ENCODE results near the gene MDP1. TPM values are rescaled to one million over a fixed set of nuclear protein-coding genes. Genes with fewer than 3 reads are reported as not detected.

The MDP1 gene
- total and polyA plus RNA-seq, 10 of the 15 experiments (the other 5 are each of a cell fraction or from before 2014, with no cell fraction given), result 10.4 to 45.8 (median 23.5) TPM

DNA sequence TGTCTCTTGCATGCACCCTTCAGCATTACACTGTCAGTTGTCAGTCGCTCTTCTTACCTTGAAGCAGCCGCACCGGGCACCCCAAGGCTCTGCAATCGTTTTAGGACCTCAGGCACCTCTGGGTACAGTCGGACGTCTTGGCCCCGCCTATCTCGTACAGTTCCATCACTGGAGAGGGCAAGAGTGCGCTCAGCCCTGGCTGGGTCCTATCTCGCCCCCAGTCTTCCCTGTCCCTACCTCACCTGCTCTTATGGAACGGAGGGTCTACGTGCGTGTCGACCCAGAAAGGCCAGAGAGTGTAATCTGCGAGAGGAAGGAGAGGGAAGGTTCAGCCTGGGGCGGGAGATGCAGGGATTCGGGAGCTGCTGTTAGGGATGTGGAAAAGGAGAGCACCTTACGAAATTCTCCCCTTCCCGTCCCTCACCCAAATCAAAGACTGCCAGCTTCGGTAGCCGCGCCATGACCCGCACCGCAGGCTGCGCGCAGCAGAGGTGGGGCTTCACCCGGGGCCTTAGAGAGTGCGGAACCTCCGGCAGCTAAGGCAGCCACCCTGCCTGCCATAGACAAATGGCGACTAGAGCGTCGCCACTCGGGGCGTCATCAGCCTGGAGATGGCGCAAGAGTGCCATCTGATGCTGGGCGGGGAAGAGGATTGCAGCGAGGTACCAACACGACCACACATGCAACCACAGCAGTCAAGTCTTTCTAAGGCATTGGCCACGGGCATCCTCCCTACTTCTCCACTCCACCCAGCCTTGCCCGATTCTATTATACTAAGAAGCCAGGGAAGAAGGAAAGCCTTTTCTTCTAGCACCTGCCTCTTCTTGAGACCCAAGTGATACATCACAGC is at the start of gene MDP1 (continued):
- TF ChIP-seq, protein P1, sequence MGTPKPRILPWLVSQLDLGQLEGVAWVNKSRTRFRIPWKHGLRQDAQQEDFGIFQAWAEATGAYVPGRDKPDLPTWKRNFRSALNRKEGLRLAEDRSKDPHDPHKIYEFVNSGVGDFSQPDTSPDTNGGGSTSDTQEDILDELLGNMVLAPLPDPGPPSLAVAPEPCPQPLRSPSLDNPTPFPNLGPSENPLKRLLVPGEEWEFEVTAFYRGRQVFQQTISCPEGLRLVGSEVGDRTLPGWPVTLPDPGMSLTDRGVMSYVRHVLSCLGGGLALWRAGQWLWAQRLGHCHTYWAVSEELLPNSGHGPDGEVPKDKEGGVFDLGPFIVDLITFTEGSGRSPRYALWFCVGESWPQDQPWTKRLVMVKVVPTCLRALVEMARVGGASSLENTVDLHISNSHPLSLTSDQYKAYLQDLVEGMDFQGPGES (IDR thresholded peaks at IDR 0.05), result no peak
- TF ChIP-seq ZBED1 (IDR thresholded peaks at IDR 0.05; ENCODE audit: borderline replicate concordance), result peak; percentile 59; the same call in 1 of the 2 replicates
- TF ChIP-seq NRF1 (conservative IDR thresholded peaks at IDR 0.05; ENCODE audit: low read depth, low read length), result 0 out of 2 replicates have a peak, but pooled peaks have one; percentile 9
- TF ChIP-seq POLR2AphosphoS5 (IDR thresholded peaks at IDR 0.05; ENCODE audit: low read length), result peak; percentile 89
- TF ChIP-seq, protein P2, sequence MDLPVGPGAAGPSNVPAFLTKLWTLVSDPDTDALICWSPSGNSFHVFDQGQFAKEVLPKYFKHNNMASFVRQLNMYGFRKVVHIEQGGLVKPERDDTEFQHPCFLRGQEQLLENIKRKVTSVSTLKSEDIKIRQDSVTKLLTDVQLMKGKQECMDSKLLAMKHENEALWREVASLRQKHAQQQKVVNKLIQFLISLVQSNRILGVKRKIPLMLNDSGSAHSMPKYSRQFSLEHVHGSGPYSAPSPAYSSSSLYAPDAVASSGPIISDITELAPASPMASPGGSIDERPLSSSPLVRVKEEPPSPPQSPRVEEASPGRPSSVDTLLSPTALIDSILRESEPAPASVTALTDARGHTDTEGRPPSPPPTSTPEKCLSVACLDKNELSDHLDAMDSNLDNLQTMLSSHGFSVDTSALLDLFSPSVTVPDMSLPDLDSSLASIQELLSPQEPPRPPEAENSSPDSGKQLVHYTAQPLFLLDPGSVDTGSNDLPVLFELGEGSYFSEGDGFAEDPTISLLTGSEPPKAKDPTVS (IDR thresholded peaks at IDR 0.05; ENCODE audit: low read depth, low read length), result no peak
- peak; percentile 75 for TF ChIP-seq HCFC1 (IDR thresholded peaks at IDR 0.05; ENCODE audit: low read length)
- peak; percentile 22; the same call in 1 of the 2 replicates for TF ChIP-seq IRF5 (IDR thresholded peaks at IDR 0.05; ENCODE audit: borderline replicate concordance)
- peak; percentile 23; the same call in 1 of the 2 replicates for TF ChIP-seq ZNF384 (IDR thresholded peaks at IDR 0.05; ENCODE audit: borderline replicate concordance, low read depth, low read length)
- no peak for TF ChIP-seq CUX1 (IDR thresholded peaks at IDR 0.05; ENCODE audit: insufficient replicate concordance, low read depth, low read length)
- TF ChIP-seq, protein P3, sequence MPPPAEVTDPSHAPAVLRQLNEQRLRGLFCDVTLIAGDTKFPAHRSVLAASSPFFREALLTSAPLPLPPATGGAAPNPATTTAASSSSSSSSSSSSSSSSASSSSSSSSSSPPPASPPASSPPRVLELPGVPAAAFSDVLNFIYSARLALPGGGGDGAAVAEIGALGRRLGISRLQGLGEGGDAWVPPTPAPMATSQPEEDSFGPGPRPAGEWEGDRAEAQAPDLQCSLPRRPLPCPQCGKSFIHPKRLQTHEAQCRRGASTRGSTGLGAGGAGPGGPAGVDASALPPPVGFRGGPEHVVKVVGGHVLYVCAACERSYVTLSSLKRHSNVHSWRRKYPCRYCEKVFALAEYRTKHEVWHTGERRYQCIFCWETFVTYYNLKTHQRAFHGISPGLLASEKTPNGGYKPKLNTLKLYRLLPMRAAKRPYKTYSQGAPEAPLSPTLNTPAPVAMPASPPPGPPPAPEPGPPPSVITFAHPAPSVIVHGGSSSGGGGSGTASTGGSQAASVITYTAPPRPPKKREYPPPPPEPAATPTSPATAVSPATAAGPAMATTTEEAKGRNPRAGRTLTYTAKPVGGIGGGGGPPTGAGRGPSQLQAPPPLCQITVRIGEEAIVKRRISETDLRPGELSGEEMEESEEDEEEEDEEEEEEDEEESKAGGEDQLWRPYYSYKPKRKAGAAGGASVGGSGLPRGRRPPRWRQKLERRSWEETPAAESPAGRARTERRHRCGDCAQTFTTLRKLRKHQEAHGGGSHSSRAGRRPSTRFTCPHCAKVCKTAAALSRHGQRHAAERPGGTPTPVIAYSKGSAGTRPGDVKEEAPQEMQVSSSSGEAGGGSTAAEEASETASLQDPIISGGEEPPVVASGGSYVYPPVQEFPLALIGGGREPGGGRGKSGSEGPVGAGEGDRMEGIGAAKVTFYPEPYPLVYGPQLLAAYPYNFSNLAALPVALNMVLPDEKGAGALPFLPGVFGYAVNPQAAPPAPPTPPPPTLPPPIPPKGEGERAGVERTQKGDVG (CRISPR knock-in tag; IDR thresholded peaks at IDR 0.05), result 0 out of 2 replicates have a peak, but pooled peaks have one; percentile 20
- peak; percentile 98 for TF ChIP-seq CREM (IDR thresholded peaks at IDR 0.05; ENCODE audit: low read depth)
- TF ChIP-seq POU2F2 (IDR thresholded peaks at IDR 0.05; ENCODE audit: borderline replicate concordance, low read depth, low read length), result peak; percentile 76; the same call in 1 of the 3 replicates

All from GM12878 (cell line).